PFSK-1 (cell line): ENCODE measurements around the gene CDR2.

Experiments used
- FOXP2 ChIP-seq: optimal IDR thresholded peaks from 2 replicates; pipeline ENCODE3; 2011; ENCODE audit warnings: borderline replicate concordance, control low read depth, inconsistent platforms; ENCODE audit not compliant: insufficient read depth; ENCODE audit errors: extremely low read length, extremely low read depth
- POLR2AphosphoS5 ChIP-seq: IDR thresholded peaks from 2 replicates; pipeline ENCODE4 v1.6.1; 2012; ENCODE audit warnings: low read depth, mild to moderate bottlenecking, control low read depth, low read length, moderate library complexity
- SIN3A ChIP-seq: IDR thresholded peaks from 2 replicates; pipeline ENCODE4 v1.6.1; 2012; ENCODE audit warnings: mild to moderate bottlenecking, low read length, moderate library complexity, borderline replicate concordance; ENCODE audit not compliant: insufficient read depth
- TAF1 ChIP-seq: IDR thresholded peaks from 2 replicates; pipeline ENCODE4 v1.6.1; 2012; ENCODE audit warnings: low read length, control low read depth, borderline replicate concordance; ENCODE audit not compliant: insufficient read depth
- TF ChIP-seq, protein P1 (sequence below), 2 experiments: IDR thresholded peaks; 2 replicates each; pipeline versions ENCODE4 v1.6.1 to v1.8.0; 2011 to 2012; ENCODE audit warnings: low read depth in 2 of 2, low read length in 2 of 2, control low read depth in 1 of 2, inconsistent platforms in 1 of 2, mild to moderate bottlenecking in 1 of 2, moderate library complexity in 1 of 2; ENCODE audit not compliant: insufficient read depth in 1 of 2

DNA sequence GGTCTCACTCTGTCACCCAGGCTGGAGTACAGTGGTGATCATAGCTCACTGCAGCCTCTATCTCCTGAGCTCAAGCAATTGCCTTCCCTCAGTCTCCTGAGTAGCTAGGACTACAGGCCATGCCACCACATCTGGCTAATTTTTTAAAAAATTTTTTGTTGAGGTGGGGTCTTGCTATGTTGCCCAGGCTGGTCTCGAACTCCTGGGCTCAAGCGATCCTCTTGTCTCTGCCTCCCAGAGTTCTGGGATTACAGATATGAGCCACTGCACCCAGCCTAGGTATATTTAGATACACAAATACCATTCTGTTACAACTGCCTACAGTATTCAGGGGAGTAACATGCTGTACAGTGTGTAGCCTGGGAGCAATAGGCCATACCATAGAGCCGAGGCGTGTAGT, 62.9 kb downstream of the CDR2 start:
- TF ChIP-seq POLR2AphosphoS5 (no peak), TAF1 (no peak), SIN3A (no peak), FOXP2 (no peak)
- TF ChIP-seq, protein P1, sequence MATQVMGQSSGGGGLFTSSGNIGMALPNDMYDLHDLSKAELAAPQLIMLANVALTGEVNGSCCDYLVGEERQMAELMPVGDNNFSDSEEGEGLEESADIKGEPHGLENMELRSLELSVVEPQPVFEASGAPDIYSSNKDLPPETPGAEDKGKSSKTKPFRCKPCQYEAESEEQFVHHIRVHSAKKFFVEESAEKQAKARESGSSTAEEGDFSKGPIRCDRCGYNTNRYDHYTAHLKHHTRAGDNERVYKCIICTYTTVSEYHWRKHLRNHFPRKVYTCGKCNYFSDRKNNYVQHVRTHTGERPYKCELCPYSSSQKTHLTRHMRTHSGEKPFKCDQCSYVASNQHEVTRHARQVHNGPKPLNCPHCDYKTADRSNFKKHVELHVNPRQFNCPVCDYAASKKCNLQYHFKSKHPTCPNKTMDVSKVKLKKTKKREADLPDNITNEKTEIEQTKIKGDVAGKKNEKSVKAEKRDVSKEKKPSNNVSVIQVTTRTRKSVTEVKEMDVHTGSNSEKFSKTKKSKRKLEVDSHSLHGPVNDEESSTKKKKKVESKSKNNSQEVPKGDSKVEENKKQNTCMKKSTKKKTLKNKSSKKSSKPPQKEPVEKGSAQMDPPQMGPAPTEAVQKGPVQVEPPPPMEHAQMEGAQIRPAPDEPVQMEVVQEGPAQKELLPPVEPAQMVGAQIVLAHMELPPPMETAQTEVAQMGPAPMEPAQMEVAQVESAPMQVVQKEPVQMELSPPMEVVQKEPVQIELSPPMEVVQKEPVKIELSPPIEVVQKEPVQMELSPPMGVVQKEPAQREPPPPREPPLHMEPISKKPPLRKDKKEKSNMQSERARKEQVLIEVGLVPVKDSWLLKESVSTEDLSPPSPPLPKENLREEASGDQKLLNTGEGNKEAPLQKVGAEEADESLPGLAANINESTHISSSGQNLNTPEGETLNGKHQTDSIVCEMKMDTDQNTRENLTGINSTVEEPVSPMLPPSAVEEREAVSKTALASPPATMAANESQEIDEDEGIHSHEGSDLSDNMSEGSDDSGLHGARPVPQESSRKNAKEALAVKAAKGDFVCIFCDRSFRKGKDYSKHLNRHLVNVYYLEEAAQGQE (IDR thresholded peaks at IDR 0.05; ENCODE audit: insufficient read depth in 1 of 2, low read depth in 2 of 2, low read length in 2 of 2) = no peak
